Suprapubic skin (tissue), 4 donors: ENCODE data around the gene RNF6. TPM values are rescaled to one million over a fixed set of nuclear protein-coding genes. Genes with fewer than 3 reads are reported as not detected.

Experiments
- DNase-seq, 2 donors: peaks; one replicate each; pipeline ENCODE4 v3.0.0-alpha.2; 2019; ENCODE audit warnings: low spot score in 2 of 2
- H3K27ac ChIP-seq: fragments of 200-600 bp; sonication (generic); one replicate; pipeline ENCODE4 v1.5.1; 2019
- H3K27me3 ChIP-seq: fragments of 200-600 bp; sonication (generic); one replicate; pipeline ENCODE4 v1.5.1; 2019
- H3K36me3 ChIP-seq: fragments of 200-600 bp; sonication (generic); one replicate; pipeline ENCODE4 v1.5.1; 2019
- H3K4me1 ChIP-seq: fragments of 200-600 bp; sonication (generic); one replicate; pipeline ENCODE4 v1.5.1; 2019
- H3K4me3 ChIP-seq: fragments of 200-600 bp; sonication (generic); one replicate; pipeline ENCODE4 v1.5.1; 2019; ENCODE audit warnings: mild to moderate bottlenecking
- H3K9me3 ChIP-seq: fragments of 200-600 bp; sonication (generic); one replicate; pipeline ENCODE4 v1.5.1; 2019
- EP300 ChIP-seq: sonication (generic); formaldehyde crosslinking; IDR thresholded peaks from one replicate; pipeline ENCODE4 v1.6.1; 2017; ENCODE audit warnings: antibody characterized with exemption
- POLR2A ChIP-seq, 2 donors: fragments of 450-650 bp; IDR thresholded peaks; one replicate each; pipeline ENCODE4 v1.6.1; 2017; ENCODE audit warnings: antibody characterized with exemption in 2 of 2, mild to moderate bottlenecking in 2 of 2, moderate library complexity in 2 of 2
- POLR2AphosphoS5 ChIP-seq, 3 donors: sonication (generic); formaldehyde crosslinking; IDR thresholded peaks; one replicate each; pipeline ENCODE4 v1.6.1; 2017; ENCODE audit warnings: antibody characterized with exemption in 3 of 3
- WGBS: methylation state at CpG from one replicate; pipeline ENCODE4 v1.1.5; 2018; 5-methylcytosine and 5-hydroxymethylcytosine counted together
- total RNA-seq, 4 donors: library from RNA; depleted of rRNA; stranded (reverse); fragments of >200 nt; gene quantifications; one replicate each; pipeline ENCODE4 v1.1.0, GENCODE V29; 2016
- TF ChIP-seq, protein P1 (sequence below), 2 donors: fragments of 200-600 bp in 1 of 2; fragments of 450-650 bp in 1 of 2; sonication (generic) in 1 of 2; IDR thresholded peaks; one replicate each; pipeline ENCODE4 v1.5.1; 2016 to 2019; ENCODE audit warnings: antibody characterized with exemption in 2 of 2, mild to moderate bottlenecking in 1 of 2, moderate library complexity in 1 of 2

The RNF6 gene
- total RNA-seq, 4 donors from 2014 or later: 18.2 to 30.6 (median 25.0) TPM

DNA sequence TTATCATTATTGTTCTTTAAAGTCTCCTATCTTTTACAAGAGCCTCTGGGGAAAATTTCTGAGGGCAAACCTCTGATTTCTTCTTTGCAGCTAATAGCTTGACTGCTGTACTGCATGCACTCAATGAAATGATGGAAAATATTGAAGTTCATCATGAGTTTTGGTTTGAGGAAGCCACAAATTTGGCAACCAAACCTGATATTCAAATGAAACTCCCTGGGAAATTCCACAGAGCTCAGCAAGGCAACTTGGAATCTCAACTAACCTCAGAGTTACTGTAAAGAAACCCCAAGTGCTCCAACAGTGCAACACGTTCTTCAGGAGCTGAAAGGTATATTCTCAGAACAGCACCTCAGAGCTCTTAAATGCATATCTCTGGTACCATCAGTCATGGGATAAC, 14.2 kb upstream of the RNF6 start:
- no peak overlapping the region for H3K27ac ChIP-seq
- H3K4me1 ChIP-seq: no peaks in the 10 kb centered on the region
- H3K36me3 ChIP-seq: no peaks in the 10 kb centered on the region
- WGBS: 18% methylated on average over 1 of the region's 1 CpG
- H3K27me3 ChIP-seq: no peaks in the 10 kb centered on the region
- H3K4me3 ChIP-seq: no peak overlapping the region
- H3K9me3 ChIP-seq: no peaks in the 10 kb centered on the region
- TF ChIP-seq POLR2A (IDR thresholded peaks at IDR 0.05) (no peak), POLR2AphosphoS5 (IDR thresholded peaks at IDR 0.05) (no peak)
- TF ChIP-seq, protein P1, sequence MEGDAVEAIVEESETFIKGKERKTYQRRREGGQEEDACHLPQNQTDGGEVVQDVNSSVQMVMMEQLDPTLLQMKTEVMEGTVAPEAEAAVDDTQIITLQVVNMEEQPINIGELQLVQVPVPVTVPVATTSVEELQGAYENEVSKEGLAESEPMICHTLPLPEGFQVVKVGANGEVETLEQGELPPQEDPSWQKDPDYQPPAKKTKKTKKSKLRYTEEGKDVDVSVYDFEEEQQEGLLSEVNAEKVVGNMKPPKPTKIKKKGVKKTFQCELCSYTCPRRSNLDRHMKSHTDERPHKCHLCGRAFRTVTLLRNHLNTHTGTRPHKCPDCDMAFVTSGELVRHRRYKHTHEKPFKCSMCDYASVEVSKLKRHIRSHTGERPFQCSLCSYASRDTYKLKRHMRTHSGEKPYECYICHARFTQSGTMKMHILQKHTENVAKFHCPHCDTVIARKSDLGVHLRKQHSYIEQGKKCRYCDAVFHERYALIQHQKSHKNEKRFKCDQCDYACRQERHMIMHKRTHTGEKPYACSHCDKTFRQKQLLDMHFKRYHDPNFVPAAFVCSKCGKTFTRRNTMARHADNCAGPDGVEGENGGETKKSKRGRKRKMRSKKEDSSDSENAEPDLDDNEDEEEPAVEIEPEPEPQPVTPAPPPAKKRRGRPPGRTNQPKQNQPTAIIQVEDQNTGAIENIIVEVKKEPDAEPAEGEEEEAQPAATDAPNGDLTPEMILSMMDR (IDR thresholded peaks at IDR 0.05): no peak
- no peak for DNase-seq

GRCh38 chr13:26230703-26231102, 8.6 kb upstream of the RNF6 start:
- no peak for DNase-seq
- no peaks in the 10 kb centered on the region for H3K9me3 ChIP-seq
- no peak overlapping the region for H3K4me3 ChIP-seq
- no peak for TF ChIP-seq POLR2AphosphoS5 (IDR thresholded peaks at IDR 0.05)
- TF ChIP-seq, protein P1 (IDR thresholded peaks at IDR 0.05): no peak
- no peak for TF ChIP-seq POLR2A (IDR thresholded peaks at IDR 0.05)
- no peak overlapping the region for H3K27ac ChIP-seq
- H3K4me1 ChIP-seq: no peaks in the 10 kb centered on the region
- H3K27me3 ChIP-seq: no peaks in the 10 kb centered on the region
- no peaks in the 10 kb centered on the region for H3K36me3 ChIP-seq
- 84% methylated on average over 6 of the region's 6 CpGs for WGBS

DNA sequence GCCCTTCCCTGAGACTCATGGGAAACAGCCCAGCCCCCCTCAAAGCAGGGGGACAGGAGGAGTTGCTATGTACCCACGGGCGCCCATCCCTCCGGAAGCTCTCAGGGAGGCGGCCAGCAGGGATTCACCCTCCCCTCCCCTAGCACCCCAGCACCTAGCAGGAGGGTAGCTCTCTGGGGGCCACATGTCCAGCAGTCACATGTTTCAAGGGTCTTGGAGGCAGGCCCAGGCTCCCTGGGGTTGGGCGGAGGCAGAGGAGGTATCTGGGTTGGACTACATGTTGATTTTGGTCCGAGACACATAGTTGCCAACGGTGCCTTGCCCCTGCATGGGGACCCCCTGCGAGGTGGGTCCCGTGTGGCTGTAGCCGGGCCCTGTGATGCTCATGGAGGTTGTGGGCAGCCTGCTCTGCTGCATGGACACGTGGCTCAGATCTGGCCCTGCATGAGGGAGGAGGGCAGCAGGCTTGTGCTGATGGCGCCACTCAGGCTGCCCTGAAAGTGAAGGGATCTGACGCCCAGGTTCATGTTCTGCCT, 7.0 kb upstream of the RNF6 start:
- Histone ChIP-seq H3K27ac (no peak overlapping the region), H3K27me3 (no peaks in the 10 kb centered on the region), H3K9me3 (no peaks in the 10 kb centered on the region), H3K4me1 (no peaks in the 10 kb centered on the region), H3K36me3 (no peaks in the 10 kb centered on the region), H3K4me3 (no peak overlapping the region)
- TF ChIP-seq, protein P1 (IDR thresholded peaks at IDR 0.05): no peak
- TF ChIP-seq EP300: no peak
- no peak for TF ChIP-seq POLR2AphosphoS5 (IDR thresholded peaks at IDR 0.05)
- TF ChIP-seq POLR2A (IDR thresholded peaks at IDR 0.05): no peak
- WGBS: 71% methylated on average over 4 of the region's 13 CpGs
- DNase-seq: no peak

DNA sequence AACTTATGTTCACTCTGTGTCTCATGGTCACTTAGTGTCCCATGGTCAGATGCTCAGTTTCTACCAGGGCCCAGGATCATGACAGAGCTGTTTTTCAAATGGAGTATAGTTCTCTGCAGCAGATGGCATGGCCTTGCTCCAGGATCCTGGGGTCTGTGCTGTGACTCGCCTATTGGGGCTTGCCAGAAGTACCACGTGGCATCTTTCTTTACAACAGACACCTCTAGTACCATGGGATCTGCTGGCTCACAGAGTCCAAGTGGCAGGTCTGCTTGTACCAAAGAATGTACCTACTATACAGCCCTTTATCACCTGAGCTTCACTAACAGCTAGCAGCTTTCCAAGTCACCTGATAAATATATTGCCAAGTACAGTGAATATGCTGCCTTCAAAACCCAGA, 6.0 kb upstream of the RNF6 start:
- Histone ChIP-seq H3K27me3 (no peaks in the 10 kb centered on the region), H3K27ac (no peak overlapping the region), H3K4me1 (no peaks in the 10 kb centered on the region), H3K36me3 (no peaks in the 10 kb centered on the region), H3K4me3 (no peak overlapping the region), H3K9me3 (no peaks in the 10 kb centered on the region)
- 69% methylated on average over 2 of the region's 2 CpGs for WGBS
- DNase-seq: no peak
- TF ChIP-seq, protein P1 (IDR thresholded peaks at IDR 0.05): no peak
- TF ChIP-seq EP300 (no peak), POLR2AphosphoS5 (IDR thresholded peaks at IDR 0.05) (no peak), POLR2A (IDR thresholded peaks at IDR 0.05) (no peak)

GRCh38 chr13:26227166-26227971, 5.3 kb upstream of the RNF6 start:
- no peak overlapping the region for H3K4me3 ChIP-seq
- DNase-seq: no peak
- TF ChIP-seq, protein P1 (IDR thresholded peaks at IDR 0.05): no peak
- TF ChIP-seq POLR2A (IDR thresholded peaks at IDR 0.05) (no peak), POLR2AphosphoS5 (IDR thresholded peaks at IDR 0.05) (no peak), EP300 (no peak)
- no peak overlapping the region for H3K27ac ChIP-seq
- H3K27me3 ChIP-seq: no peaks in the 10 kb centered on the region
- H3K36me3 ChIP-seq: no peaks in the 10 kb centered on the region
- peaks cover 4% of the 10 kb centered on the region for H3K4me1 ChIP-seq
- 84% methylated on average over 5 of the region's 6 CpGs for WGBS
- H3K9me3 ChIP-seq: no peaks in the 10 kb centered on the region
